Naive thymus-derived CD4-positive, alpha-beta T cell (primary cell): ENCODE measurements around the gene TNFRSF13B. TPM values are rescaled to one million over a fixed set of nuclear protein-coding genes. Genes with fewer than 3 reads are reported as not detected.

Experiments used
- ATAC-seq: fragments of 150-1000 bp; cut with Tn5 transposase; 2 replicates; pipeline ENCODE4 v1.10.0; 2021; ENCODE audit warnings: mild to moderate bottlenecking, moderate library complexity
- CTCF ChIA-PET: fragments of 350-600 bp; sonication (Branson Sonifier 250); formaldehyde crosslinking; loops from one replicate; lab custom pipeline; 2021; ENCODE audit warnings: antibody characterized with exemption; lab: Charles Lee
- POLR2A ChIA-PET: fragments of 350-600 bp; sonication (Branson Sonifier 250); formaldehyde crosslinking; loops from one replicate; lab custom pipeline; 2021; ENCODE audit warnings: antibody characterized with exemption, inconsistent platforms; lab: Charles Lee
- DNase-seq, 9 donors: peaks; one replicate each; pipeline versions ENCODE4 v3.0.0 to v3.0.0-alpha.2; 2020 to 2022; ENCODE audit warnings: mixed read lengths in 1 of 9
- H3K27ac ChIP-seq: one replicate; pipeline ENCODE4 v1.7.0; 2013; ENCODE audit warnings: mild to moderate bottlenecking, low read depth, low read length, moderate library complexity
- H3K27me3 ChIP-seq, 2 donors: one replicate each; pipeline ENCODE4 v1.7.0; 2013; ENCODE audit warnings: low read length in 2 of 2, mild to moderate bottlenecking in 2 of 2, moderate library complexity in 2 of 2; ENCODE audit not compliant: control insufficient read depth in 2 of 2, insufficient read depth in 2 of 2
- H3K36me3 ChIP-seq, 3 experiments: 1 replicate in 2 of 3; 2 replicates in 1 of 3; pipeline ENCODE4 v1.7.0; 2013; ENCODE audit warnings: low read length in 3 of 3, mild to moderate bottlenecking in 3 of 3, moderate library complexity in 1 of 3; ENCODE audit not compliant: insufficient read depth in 3 of 3, control insufficient read depth in 2 of 3
- H3K4me1 ChIP-seq, 2 donors: one replicate each; pipeline ENCODE4 v1.7.0; 2013; ENCODE audit warnings: low read length in 2 of 2, mild to moderate bottlenecking in 2 of 2, moderate library complexity in 1 of 2; ENCODE audit not compliant: control insufficient read depth in 2 of 2, insufficient read depth in 2 of 2
- H3K4me3 ChIP-seq: 2 replicates; pipeline ENCODE4 v1.7.0; 2013; ENCODE audit warnings: mild to moderate bottlenecking, low read length
- H3K9me3 ChIP-seq, 3 experiments: 1 replicate in 2 of 3; 2 replicates in 1 of 3; pipeline ENCODE4 v1.7.0; 2013; ENCODE audit warnings: low read length in 3 of 3; ENCODE audit not compliant: control insufficient read depth in 2 of 3
- H3K27ac Mint-ChIP-seq, 9 donors: one replicate each; pipeline ENCODE4 v1.8.0; 2020 to 2022; ENCODE audit warnings: mixed read lengths in 9 of 9, mild to moderate bottlenecking in 8 of 9, moderate library complexity in 5 of 9, inconsistent platforms in 2 of 9
- H3K27me3 Mint-ChIP-seq, 5 donors: one replicate each; pipeline ENCODE4 v1.8.0; 2021 to 2022; ENCODE audit warnings: mixed read lengths in 5 of 5, mild to moderate bottlenecking in 1 of 5
- H3K36me3 Mint-ChIP-seq, 5 donors: one replicate each; pipeline ENCODE4 v1.8.0; 2020 to 2022; ENCODE audit warnings: mixed read lengths in 5 of 5, mild to moderate bottlenecking in 3 of 5, inconsistent platforms in 1 of 5
- H3K4me1 Mint-ChIP-seq, 7 donors: one replicate each; pipeline ENCODE4 v1.8.0; 2020 to 2022; ENCODE audit warnings: mixed read lengths in 7 of 7, mild to moderate bottlenecking in 3 of 7, inconsistent platforms in 1 of 7
- H3K4me3 Mint-ChIP-seq, 10 donors: one replicate each; pipeline ENCODE4 v1.8.0; 2020 to 2022; ENCODE audit warnings: mild to moderate bottlenecking in 10 of 10, mixed read lengths in 10 of 10, moderate library complexity in 6 of 10, inconsistent platforms in 2 of 10
- H3K9me3 Mint-ChIP-seq, 11 donors: one replicate each; pipeline ENCODE4 v1.8.0; 2020 to 2022; ENCODE audit warnings: mixed read lengths in 11 of 11, mild to moderate bottlenecking in 4 of 11, inconsistent platforms in 1 of 11, moderate library complexity in 1 of 11
- intact Hi-C, 2 donors: fragments of 100-400 bp; cut with micrococcal nuclease; formaldehyde crosslinking; loops; one replicate each; pipeline ENCODE4 v1.15.1; 2023
- polyA plus RNA-seq, 2 donors: library from polyadenylated mRNA; unstranded; fragments of 300-500 nt; fragmentation: Illumina TruSeq; gene quantifications; one replicate each; pipeline ENCODE4 v1.2.3, GENCODE V29; 2021
- total RNA-seq, 6 experiments: library from RNA in 5 of 6; stranded (reverse) in 5 of 6; gene quantifications; 1 replicate in 5 of 6; 2 replicates in 1 of 6; pipeline ENCODE4 v1.2.3 and lab custom pipeline; 2021 to 2026

The TNFRSF13B gene
- total and polyA plus RNA-seq, 7 experiments from 2014 or later = 0.21 to 2.4 (median 1.3) TPM; not detected in 3

DNA sequence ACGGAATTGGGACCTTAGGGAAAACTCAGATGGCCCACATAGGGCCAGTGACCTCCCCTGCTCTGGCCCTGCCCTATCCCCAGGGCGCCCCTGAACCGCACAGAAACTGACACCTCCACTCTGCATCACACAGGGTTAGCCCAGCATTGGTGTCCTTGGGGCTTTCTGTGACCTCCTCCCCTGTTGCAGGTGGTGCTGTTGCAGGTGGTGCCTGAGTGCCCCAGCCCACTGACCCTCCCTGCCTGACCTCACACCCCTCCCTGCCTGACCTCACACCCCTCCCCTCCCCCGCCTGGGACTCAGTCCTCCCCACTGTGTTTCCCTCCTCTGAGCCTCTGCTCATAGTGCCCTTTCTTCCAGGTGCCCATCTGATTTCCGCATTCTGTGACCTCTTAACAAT, 21.4 kb downstream of the TNFRSF13B start:
- Histone ChIP-seq H3K9me3 (peaks cover 0 to 7% (median 5%) of the 10 kb centered on the region in 3 experiments), H3K4me3 (no peak overlapping the region), H3K27ac (no peak overlapping the region), H3K27me3 (no peaks in the 10 kb centered on the region), H3K4me1 (no peaks in the 10 kb centered on the region), H3K36me3 (no peaks in the 10 kb centered on the region)
- DNase-seq = no peak
- H3K4me3 Mint-ChIP-seq = no peak overlapping the region
- no peak overlapping the region for H3K27ac Mint-ChIP-seq
- peaks cover 2 to 36% (median 17%) of the 10 kb centered on the region in 11 donors for H3K9me3 Mint-ChIP-seq
- ChIA-PET POLR2A (no interaction called here), CTCF (no interaction called here)
- peaks cover 0 to 13% (median 11%) of the 10 kb centered on the region in 5 donors for H3K36me3 Mint-ChIP-seq
- intact Hi-C loops = no loop called here
- H3K4me1 Mint-ChIP-seq = peaks cover 0 to 5% (median 0%) of the 10 kb centered on the region in 7 donors
- no peak for ATAC-seq
- peaks cover 13 to 32% (median 20%) of the 10 kb centered on the region in 5 donors for H3K27me3 Mint-ChIP-seq

DNA sequence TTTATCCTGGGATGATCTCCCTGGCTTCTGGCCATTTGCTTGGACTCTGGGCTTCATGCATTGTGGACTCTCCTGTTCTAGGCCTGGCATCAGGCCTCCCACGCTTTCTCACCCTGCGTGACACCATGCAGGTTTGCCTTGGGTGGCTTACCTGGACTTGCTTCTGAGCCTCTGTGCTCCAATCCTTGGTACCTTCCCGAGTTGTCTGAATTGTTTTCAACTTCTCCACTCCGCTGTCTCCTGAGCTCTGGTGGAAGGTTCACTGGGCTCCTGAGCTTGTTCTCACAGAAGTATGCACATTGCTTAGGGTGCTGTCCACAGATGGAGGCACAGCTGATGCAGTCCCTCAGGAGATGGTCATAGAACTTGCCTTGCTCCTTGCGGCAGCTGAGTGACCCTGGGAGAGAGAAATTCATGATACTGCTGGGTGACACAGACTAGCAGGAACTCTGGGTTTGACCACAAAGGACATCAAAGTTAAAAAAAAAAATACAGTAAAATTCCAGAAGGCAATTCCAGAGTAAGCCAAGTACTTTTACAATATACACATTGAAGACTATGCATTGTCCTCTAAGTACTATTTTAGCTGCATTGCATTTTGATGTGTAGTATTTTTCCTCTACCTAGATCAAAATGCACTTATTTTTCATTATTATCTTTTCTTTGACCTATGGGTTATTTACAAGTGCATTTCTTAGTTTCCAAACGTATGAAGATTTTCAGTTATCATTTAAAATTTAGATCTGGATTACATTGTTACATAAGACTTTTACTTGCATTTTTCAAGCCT, 23.1 kb downstream of the TNFRSF13B start:
- H3K9me3 Mint-ChIP-seq = peaks cover 0 to 31% (median 14%) of the 10 kb centered on the region in 11 donors
- H3K27ac ChIP-seq = no peak overlapping the region
- H3K36me3 ChIP-seq = no peaks in the 10 kb centered on the region
- peaks cover 0 to 2% (median 0%) of the 10 kb centered on the region in 7 donors for H3K4me1 Mint-ChIP-seq
- intact Hi-C loops = no loop called here
- H3K36me3 Mint-ChIP-seq = peaks cover 0 to 12% (median 5%) of the 10 kb centered on the region in 5 donors
- no peak overlapping the region for H3K4me3 ChIP-seq
- H3K27me3 Mint-ChIP-seq = peaks cover 0 to 20% (median 10%) of the 10 kb centered on the region in 5 donors
- ATAC-seq = no peak
- ChIA-PET POLR2A (no interaction called here), CTCF (no interaction called here)
- H3K4me1 ChIP-seq = no peaks in the 10 kb centered on the region
- H3K27ac Mint-ChIP-seq = no peak overlapping the region
- no peak overlapping the region for H3K4me3 Mint-ChIP-seq
- no peak for DNase-seq
- H3K27me3 ChIP-seq = no peaks in the 10 kb centered on the region
- peaks cover 0 to 7% (median 5%) of the 10 kb centered on the region in 3 experiments for H3K9me3 ChIP-seq

GRCh38 chr17:16947470-16947869, 24.4 kb downstream of the TNFRSF13B start:
- H3K27me3 ChIP-seq = no peaks in the 10 kb centered on the region
- H3K36me3 ChIP-seq = no peaks in the 10 kb centered on the region
- H3K27ac Mint-ChIP-seq = no peak overlapping the region
- peaks cover 0 to 15% (median 5%) of the 10 kb centered on the region in 5 donors for H3K27me3 Mint-ChIP-seq
- peaks cover 0 to 7% (median 5%) of the 10 kb centered on the region in 3 experiments for H3K9me3 ChIP-seq
- no peak overlapping the region for H3K27ac ChIP-seq
- peaks cover 0 to 2% (median 0%) of the 10 kb centered on the region in 7 donors for H3K4me1 Mint-ChIP-seq
- no peak overlapping the region for H3K4me3 Mint-ChIP-seq
- DNase-seq (no peak), ATAC-seq (no peak)
- H3K36me3 Mint-ChIP-seq = peaks cover 0 to 12% (median 5%) of the 10 kb centered on the region in 5 donors
- H3K4me1 ChIP-seq = no peaks in the 10 kb centered on the region
- POLR2A ChIA-PET = no interaction called here
- CTCF ChIA-PET = no interaction called here
- H3K4me3 ChIP-seq = no peak overlapping the region
- intact Hi-C loops = no loop called here
- peaks cover 0 to 31% (median 14%) of the 10 kb centered on the region in 11 donors for H3K9me3 Mint-ChIP-seq

- no peaks in the 10 kb centered on the region for H3K27me3 ChIP-seq
- intact Hi-C loops = no loop called here
- peaks cover 0 to 29% (median 12%) of the 10 kb centered on the region in 11 donors for H3K9me3 Mint-ChIP-seq
Measured at GRCh38 chr17:16945663-16946218, 26.2 kb downstream of the TNFRSF13B start.

DNA sequence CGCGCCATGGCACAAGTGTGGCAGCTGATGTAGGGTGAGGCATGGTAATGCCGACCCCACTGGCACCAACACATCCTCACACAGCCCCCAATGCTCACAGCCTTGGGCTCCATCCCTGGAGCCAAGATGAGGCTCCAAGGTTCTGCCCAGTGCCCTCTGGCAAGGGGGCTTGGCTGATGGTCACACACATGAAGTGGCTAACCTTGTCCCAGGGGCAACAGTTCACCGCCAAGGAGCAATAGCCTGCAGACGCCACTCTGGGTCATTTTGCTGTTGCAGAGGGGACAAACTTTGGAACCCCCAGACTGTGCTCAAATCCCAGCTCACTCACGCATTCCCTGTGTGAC, 26.8 kb downstream of the TNFRSF13B start:
- no peak overlapping the region for H3K27ac ChIP-seq
- DNase-seq (no peak), ATAC-seq (no peak)
- Mint-ChIP-seq H3K36me3 (peaks cover 0 to 12% (median 5%) of the 10 kb centered on the region in 5 donors), H3K4me3 (no peak overlapping the region), H3K4me1 (peaks cover 0 to 2% (median 0%) of the 10 kb centered on the region in 7 donors), H3K27ac (no peak overlapping the region), H3K9me3 (peaks cover 0 to 24% (median 12%) of the 10 kb centered on the region in 11 donors), H3K27me3 (peaks cover 0 to 5% (median 0%) of the 10 kb centered on the region in 5 donors)
- H3K36me3 ChIP-seq = no peaks in the 10 kb centered on the region
- intact Hi-C loops = no loop called here
- H3K27me3 ChIP-seq = no peaks in the 10 kb centered on the region
- H3K4me1 ChIP-seq = no peaks in the 10 kb centered on the region
- POLR2A ChIA-PET = no interaction called here
- CTCF ChIA-PET = no interaction called here
- no peak overlapping the region for H3K4me3 ChIP-seq
- H3K9me3 ChIP-seq = peaks cover 0 to 7% (median 5%) of the 10 kb centered on the region in 3 experiments

More at GRCh38 chr17:16945663-16946218, 26.2 kb downstream of the TNFRSF13B start:
- Mint-ChIP-seq H3K4me1 (peaks cover 0 to 2% (median 0%) of the 10 kb centered on the region in 7 donors), H3K4me3 (no peak overlapping the region), H3K27me3 (peaks cover 0 to 5% (median 0%) of the 10 kb centered on the region in 5 donors), H3K36me3 (peaks cover 0 to 12% (median 5%) of the 10 kb centered on the region in 5 donors), H3K27ac (peak overlapping the region in 1 of 9 donors; percentile 72)
- ChIA-PET POLR2A (no interaction called here), CTCF (no interaction called here)
- Histone ChIP-seq H3K27ac (no peak overlapping the region), H3K36me3 (no peaks in the 10 kb centered on the region), H3K9me3 (peaks cover 0 to 7% (median 5%) of the 10 kb centered on the region in 3 experiments), H3K4me3 (no peak overlapping the region), H3K4me1 (no peaks in the 10 kb centered on the region)
- no peak for ATAC-seq
- DNase-seq = no peak

GRCh38 chr17:16944334-16945135, 27.4 kb downstream of the TNFRSF13B start:
- Histone ChIP-seq H3K4me1 (no peaks in the 10 kb centered on the region), H3K4me3 (no peak overlapping the region), H3K9me3 (peaks cover 0 to 7% (median 5%) of the 10 kb centered on the region in 3 experiments), H3K27me3 (no peaks in the 10 kb centered on the region), H3K36me3 (no peaks in the 10 kb centered on the region), H3K27ac (no peak overlapping the region)
- Mint-ChIP-seq H3K4me3 (no peak overlapping the region), H3K27me3 (peaks cover 0 to 5% (median 0%) of the 10 kb centered on the region in 5 donors), H3K4me1 (peaks cover 0 to 2% (median 0%) of the 10 kb centered on the region in 7 donors), H3K27ac (no peak overlapping the region), H3K36me3 (peaks cover 0 to 12% (median 5%) of the 10 kb centered on the region in 5 donors), H3K9me3 (peaks cover 0 to 24% (median 12%) of the 10 kb centered on the region in 11 donors)
- intact Hi-C loops = no loop called here
- ChIA-PET CTCF (no interaction called here), POLR2A (no interaction called here)
- ATAC-seq (no peak), DNase-seq (no peak)
